GM12878 (cell line): ENCODE results near the gene EML3. TPM values are rescaled to one million over a fixed set of nuclear protein-coding genes. Genes with fewer than 3 reads are reported as not detected.

Source experiments
- BHLHE40 ChIP-seq, 2 experiments: fragments of 450-650 bp in 1 of 2; IDR thresholded peaks; 2 replicates each; pipeline ENCODE4 v1.6.1; 2011 to 2017; ENCODE audit warnings: low read depth in 2 of 2, borderline replicate concordance in 1 of 2, improper control_type of control experiment in 1 of 2, low read length in 1 of 2, mild to moderate bottlenecking in 1 of 2
- CEBPB ChIP-seq, 2 experiments: fragments of 150-350 bp in 1 of 2; IDR thresholded peaks; 2 replicates each; pipeline ENCODE4 v1.6.1; 2012 to 2014; ENCODE audit warnings: low read depth in 2 of 2, low read length in 2 of 2, borderline replicate concordance in 1 of 2, inconsistent platforms in 1 of 2
- DPF2 ChIP-seq: fragments of 450-650 bp; IDR thresholded peaks from 2 replicates; pipeline ENCODE4 v1.6.1; 2017; ENCODE audit warnings: mild to moderate bottlenecking
- HDGF ChIP-seq: fragments of 450-650 bp; IDR thresholded peaks from 2 replicates; pipeline ENCODE4 v1.6.1; 2016; ENCODE audit warnings: antibody characterized with exemption
- JUNB ChIP-seq: IDR thresholded peaks from 2 replicates; pipeline ENCODE4 v1.6.1; 2016; ENCODE audit warnings: antibody characterized with exemption, mild to moderate bottlenecking
- MTA2 ChIP-seq: fragments of 450-650 bp; IDR thresholded peaks from 2 replicates; pipeline ENCODE4 v1.6.1; 2016; ENCODE audit warnings: low read depth, mild to moderate bottlenecking, moderate library complexity
- NBN ChIP-seq: fragments of 450-650 bp; IDR thresholded peaks from 2 replicates; pipeline ENCODE4 v1.6.1; 2016
- NRF1 ChIP-seq: conservative IDR thresholded peaks from 2 replicates; pipeline ENCODE4 v1.6.1; 2011; ENCODE audit warnings: mild to moderate bottlenecking, low read depth, low read length, improper control_type of control experiment
- RB1 ChIP-seq: fragments of 450-650 bp; formaldehyde crosslinking; IDR thresholded peaks from 2 replicates; pipeline ENCODE4 v1.6.1; 2017; ENCODE audit warnings: mild to moderate bottlenecking, borderline replicate concordance
- RCOR1 ChIP-seq: conservative IDR thresholded peaks from 2 replicates; pipeline ENCODE4 v1.6.1; 2012; ENCODE audit warnings: low read depth, low read length, improper control_type of control experiment
- RUNX3 ChIP-seq: IDR thresholded peaks from 2 replicates; pipeline ENCODE4 v1.6.1; 2012; ENCODE audit warnings: low read length, inconsistent platforms
- SMAD1 ChIP-seq: fragments of 450-650 bp; IDR thresholded peaks from 2 replicates; pipeline ENCODE4 v1.6.1; 2018; ENCODE audit warnings: mild to moderate bottlenecking, low read depth; ENCODE audit not compliant: partially characterized antibody
- SRF ChIP-seq, 2 experiments: IDR thresholded peaks; 2 replicates each; pipeline ENCODE4 v1.6.1; 2011; ENCODE audit warnings: low read depth in 2 of 2, low read length in 2 of 2, mild to moderate bottlenecking in 1 of 2, moderate library complexity in 1 of 2
- STAT3 ChIP-seq: IDR thresholded peaks from 2 replicates; pipeline ENCODE4 v1.6.1; 2011; ENCODE audit warnings: low read depth, low read length, improper control_type of control experiment
- polyA plus RNA-seq, 11 experiments: library from polyadenylated mRNA; depleted of rRNA in 4 of 11; unstranded in 6 of 11; stranded (reverse) in 5 of 11; fragments of >200 nt; fragmentation: Nextera tagmentation in 4 of 11; fragmentation: Illumina TruSeq in 1 of 11; extraction: Ambion mirVana in 4 of 11; extraction: Trizol in 1 of 11; gene quantifications; 1 replicate in 1 of 11; 2 replicates in 10 of 11; pipeline versions ENCODE4 v1.2.1 to v1.2.3, GENCODE V29; 2011 to 2016; ENCODE audit warnings: inconsistent platforms in 2 of 11, missing spikeins in 2 of 11, low read depth in 1 of 11
- total RNA-seq, 4 experiments: library from RNA; depleted of rRNA in 3 of 4; stranded (reverse); fragments of >200 nt in 3 of 4; fragmentation: Illumina TruSeq in 1 of 4; extraction: Trizol in 1 of 4; gene quantifications; 2 replicates each; pipeline versions ENCODE4 v1.2.1 to v1.2.3, GENCODE V29; 2013 to 2021
- TF ChIP-seq, protein P1 (sequence below): fragments of 450-650 bp; formaldehyde crosslinking; IDR thresholded peaks from 2 replicates; pipeline ENCODE4 v1.4.0; 2022; ENCODE audit warnings: mild to moderate bottlenecking, moderate library complexity
- TF ChIP-seq, protein P2 (sequence below): fragments of 450-650 bp; conservative IDR thresholded peaks from 2 replicates; pipeline ENCODE4 v1.6.1; 2017; ENCODE audit warnings: mild to moderate bottlenecking, moderate library complexity
- TF ChIP-seq, protein P3 (sequence below): IDR thresholded peaks from 2 replicates; pipeline ENCODE4 v1.6.1; 2011; ENCODE audit warnings: low read depth, mild to moderate bottlenecking, low read length, moderate library complexity, borderline replicate concordance; ENCODE audit errors: extremely low read depth
- TF ChIP-seq, protein P4 (sequence below): fragments of 450-650 bp; IDR thresholded peaks from 2 replicates; pipeline ENCODE4 v1.6.1; 2018; ENCODE audit warnings: mild to moderate bottlenecking, low read depth, moderate library complexity; ENCODE audit not compliant: partially characterized antibody
- TF ChIP-seq, protein P5 (sequence below): IDR thresholded peaks from 2 replicates; pipeline ENCODE4 v1.6.1; 2011; ENCODE audit warnings: borderline replicate concordance, low read depth, mild to moderate bottlenecking, moderate library complexity, low read length; ENCODE audit not compliant: insufficient read depth, poor library complexity, severe bottlenecking

Gene EML3
- total and polyA plus RNA-seq, 10 of the 15 experiments (the other 5 are each of a cell fraction or from before 2014, with no cell fraction given), result 0.58 to 82.5 (median 24.8) TPM

DNA sequence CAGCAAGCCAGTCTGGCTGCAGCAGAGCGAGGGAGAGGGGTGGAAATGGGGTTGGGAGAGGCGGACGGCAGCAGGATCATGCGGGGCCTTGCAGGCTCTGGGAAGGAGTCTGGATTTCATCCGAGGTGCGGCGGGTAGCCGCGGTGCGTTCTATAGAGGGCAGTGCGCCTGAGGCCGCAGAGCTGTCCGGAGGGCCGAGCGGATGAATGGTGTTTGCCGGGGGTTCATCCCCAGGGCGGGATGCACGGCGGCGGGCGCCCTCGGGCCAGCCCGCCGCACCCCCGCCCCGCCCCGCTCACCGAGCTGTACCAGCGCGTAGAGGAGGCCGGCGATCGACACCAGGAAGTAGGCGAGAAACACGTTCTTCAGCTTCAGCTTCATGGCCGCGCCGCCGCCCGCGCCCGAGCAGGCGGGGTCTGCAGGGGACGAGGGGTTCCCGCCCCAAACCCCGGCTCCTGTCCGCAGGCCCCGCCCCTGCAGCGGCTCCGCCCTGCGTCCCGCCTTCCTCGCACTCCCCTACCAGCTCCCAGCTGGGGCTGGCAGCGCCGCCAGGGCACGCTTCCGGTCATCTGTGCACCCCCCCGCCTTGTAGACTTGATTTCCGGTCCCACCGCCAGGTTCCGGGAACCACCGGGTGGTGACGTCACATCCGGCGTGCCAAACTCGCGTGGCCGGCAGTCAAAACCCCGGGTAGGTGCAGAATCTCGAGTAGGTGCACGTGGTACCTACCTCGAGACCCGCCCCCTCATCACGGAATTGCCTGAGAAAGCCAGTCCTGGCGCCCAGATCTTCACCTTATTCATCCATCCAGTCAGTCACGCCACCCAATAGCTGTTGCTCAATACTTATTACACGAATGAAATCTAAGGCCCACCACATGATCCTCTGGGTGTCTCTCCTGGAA, 9.2 kb upstream of the EML3 start, which contains the start of gene B3GAT3 (continued):
- TF ChIP-seq, protein P1, sequence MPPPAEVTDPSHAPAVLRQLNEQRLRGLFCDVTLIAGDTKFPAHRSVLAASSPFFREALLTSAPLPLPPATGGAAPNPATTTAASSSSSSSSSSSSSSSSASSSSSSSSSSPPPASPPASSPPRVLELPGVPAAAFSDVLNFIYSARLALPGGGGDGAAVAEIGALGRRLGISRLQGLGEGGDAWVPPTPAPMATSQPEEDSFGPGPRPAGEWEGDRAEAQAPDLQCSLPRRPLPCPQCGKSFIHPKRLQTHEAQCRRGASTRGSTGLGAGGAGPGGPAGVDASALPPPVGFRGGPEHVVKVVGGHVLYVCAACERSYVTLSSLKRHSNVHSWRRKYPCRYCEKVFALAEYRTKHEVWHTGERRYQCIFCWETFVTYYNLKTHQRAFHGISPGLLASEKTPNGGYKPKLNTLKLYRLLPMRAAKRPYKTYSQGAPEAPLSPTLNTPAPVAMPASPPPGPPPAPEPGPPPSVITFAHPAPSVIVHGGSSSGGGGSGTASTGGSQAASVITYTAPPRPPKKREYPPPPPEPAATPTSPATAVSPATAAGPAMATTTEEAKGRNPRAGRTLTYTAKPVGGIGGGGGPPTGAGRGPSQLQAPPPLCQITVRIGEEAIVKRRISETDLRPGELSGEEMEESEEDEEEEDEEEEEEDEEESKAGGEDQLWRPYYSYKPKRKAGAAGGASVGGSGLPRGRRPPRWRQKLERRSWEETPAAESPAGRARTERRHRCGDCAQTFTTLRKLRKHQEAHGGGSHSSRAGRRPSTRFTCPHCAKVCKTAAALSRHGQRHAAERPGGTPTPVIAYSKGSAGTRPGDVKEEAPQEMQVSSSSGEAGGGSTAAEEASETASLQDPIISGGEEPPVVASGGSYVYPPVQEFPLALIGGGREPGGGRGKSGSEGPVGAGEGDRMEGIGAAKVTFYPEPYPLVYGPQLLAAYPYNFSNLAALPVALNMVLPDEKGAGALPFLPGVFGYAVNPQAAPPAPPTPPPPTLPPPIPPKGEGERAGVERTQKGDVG, result no peak
- peak in 1 of 2 experiments; percentile 34; a peak in 1 of 4 replicates for TF ChIP-seq SRF (IDR thresholded peaks at IDR 0.05; ENCODE audit: low read depth in 2 of 2, low read length in 2 of 2)
- TF ChIP-seq, protein P2, sequence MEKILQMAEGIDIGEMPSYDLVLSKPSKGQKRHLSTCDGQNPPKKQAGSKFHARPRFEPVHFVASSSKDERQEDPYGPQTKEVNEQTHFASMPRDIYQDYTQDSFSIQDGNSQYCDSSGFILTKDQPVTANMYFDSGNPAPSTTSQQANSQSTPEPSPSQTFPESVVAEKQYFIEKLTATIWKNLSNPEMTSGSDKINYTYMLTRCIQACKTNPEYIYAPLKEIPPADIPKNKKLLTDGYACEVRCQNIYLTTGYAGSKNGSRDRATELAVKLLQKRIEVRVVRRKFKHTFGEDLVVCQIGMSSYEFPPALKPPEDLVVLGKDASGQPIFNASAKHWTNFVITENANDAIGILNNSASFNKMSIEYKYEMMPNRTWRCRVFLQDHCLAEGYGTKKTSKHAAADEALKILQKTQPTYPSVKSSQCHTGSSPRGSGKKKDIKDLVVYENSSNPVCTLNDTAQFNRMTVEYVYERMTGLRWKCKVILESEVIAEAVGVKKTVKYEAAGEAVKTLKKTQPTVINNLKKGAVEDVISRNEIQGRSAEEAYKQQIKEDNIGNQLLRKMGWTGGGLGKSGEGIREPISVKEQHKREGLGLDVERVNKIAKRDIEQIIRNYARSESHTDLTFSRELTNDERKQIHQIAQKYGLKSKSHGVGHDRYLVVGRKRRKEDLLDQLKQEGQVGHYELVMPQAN, result peak; percentile 48; the same call in 1 of the 2 replicates
- TF ChIP-seq RB1, result peak; percentile 83; the same call in 1 of the 2 replicates
- TF ChIP-seq SMAD1, result no peak
- TF ChIP-seq, protein P3, sequence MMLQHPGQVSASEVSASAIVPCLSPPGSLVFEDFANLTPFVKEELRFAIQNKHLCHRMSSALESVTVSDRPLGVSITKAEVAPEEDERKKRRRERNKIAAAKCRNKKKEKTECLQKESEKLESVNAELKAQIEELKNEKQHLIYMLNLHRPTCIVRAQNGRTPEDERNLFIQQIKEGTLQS, result no peak
- TF ChIP-seq NRF1, result no peak
- peak; percentile 66; the same call in 1 of the 2 replicates for TF ChIP-seq DPF2
- TF ChIP-seq RUNX3, result peak; percentile 52
- peak; percentile 86 to 91 for TF ChIP-seq BHLHE40 (IDR thresholded peaks at IDR 0.05; ENCODE audit: borderline replicate concordance in 1 of 2, low read depth in 2 of 2, low read length in 1 of 2)
- TF ChIP-seq, protein P4, sequence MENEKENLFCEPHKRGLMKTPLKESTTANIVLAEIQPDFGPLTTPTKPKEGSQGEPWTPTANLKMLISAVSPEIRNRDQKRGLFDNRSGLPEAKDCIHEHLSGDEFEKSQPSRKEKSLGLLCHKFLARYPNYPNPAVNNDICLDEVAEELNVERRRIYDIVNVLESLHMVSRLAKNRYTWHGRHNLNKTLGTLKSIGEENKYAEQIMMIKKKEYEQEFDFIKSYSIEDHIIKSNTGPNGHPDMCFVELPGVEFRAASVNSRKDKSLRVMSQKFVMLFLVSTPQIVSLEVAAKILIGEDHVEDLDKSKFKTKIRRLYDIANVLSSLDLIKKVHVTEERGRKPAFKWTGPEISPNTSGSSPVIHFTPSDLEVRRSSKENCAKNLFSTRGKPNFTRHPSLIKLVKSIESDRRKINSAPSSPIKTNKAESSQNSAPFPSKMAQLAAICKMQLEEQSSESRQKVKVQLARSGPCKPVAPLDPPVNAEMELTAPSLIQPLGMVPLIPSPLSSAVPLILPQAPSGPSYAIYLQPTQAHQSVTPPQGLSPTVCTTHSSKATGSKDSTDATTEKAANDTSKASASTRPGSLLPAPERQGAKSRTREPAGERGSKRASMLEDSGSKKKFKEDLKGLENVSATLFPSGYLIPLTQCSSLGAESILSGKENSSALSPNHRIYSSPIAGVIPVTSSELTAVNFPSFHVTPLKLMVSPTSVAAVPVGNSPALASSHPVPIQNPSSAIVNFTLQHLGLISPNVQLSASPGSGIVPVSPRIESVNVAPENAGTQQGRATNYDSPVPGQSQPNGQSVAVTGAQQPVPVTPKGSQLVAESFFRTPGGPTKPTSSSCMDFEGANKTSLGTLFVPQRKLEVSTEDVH, result peak; percentile 84
- TF ChIP-seq STAT3, result no peak
- TF ChIP-seq HDGF, result peak; percentile 96
- TF ChIP-seq JUNB, result no peak
- no peak for TF ChIP-seq RCOR1
- peak; percentile 100 for TF ChIP-seq NBN
- TF ChIP-seq CEBPB (IDR thresholded peaks at IDR 0.05; ENCODE audit: borderline replicate concordance in 1 of 2, low read depth in 2 of 2, low read length in 2 of 2), result no peak
- peak; percentile 28; the same call in 1 of the 2 replicates for TF ChIP-seq MTA2
- TF ChIP-seq, protein P5, sequence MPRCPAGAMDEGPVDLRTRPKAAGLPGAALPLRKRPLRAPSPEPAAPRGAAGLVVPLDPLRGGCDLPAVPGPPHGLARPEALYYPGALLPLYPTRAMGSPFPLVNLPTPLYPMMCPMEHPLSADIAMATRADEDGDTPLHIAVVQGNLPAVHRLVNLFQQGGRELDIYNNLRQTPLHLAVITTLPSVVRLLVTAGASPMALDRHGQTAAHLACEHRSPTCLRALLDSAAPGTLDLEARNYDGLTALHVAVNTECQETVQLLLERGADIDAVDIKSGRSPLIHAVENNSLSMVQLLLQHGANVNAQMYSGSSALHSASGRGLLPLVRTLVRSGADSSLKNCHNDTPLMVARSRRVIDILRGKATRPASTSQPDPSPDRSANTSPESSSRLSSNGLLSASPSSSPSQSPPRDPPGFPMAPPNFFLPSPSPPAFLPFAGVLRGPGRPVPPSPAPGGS, result peak; percentile 87
